DMS79 (cell line): ENCODE data around the gene POLR3A.

Source experiments
- DNase-seq: peaks from one replicate; lab custom pipeline; 2025; lab: John Stamatoyannopoulos, UW

POLR3A gene

GRCh38 chr10:77943121-77943901 lies 86.0 kb downstream of the POLR3A start:
- peak; percentile 15 for DNase-seq

GRCh38 chr10:77941790-77942189 lies 87.5 kb downstream of the POLR3A start:
- no peak for DNase-seq

GRCh38 chr10:77940627-77941026 lies 88.7 kb downstream of the POLR3A start:
- no peak for DNase-seq

GRCh38 chr10:77940225-77940624 lies 89.1 kb downstream of the POLR3A start:
- DNase-seq: no peak

- no peak for DNase-seq
Observed at GRCh38 chr10:77939561-77940001, 89.7 kb downstream of the POLR3A start.

- DNase-seq: no peak
Observed at GRCh38 chr10:77936697-77937567, 92.4 kb downstream of the POLR3A start.

GRCh38 chr10:77932016-77932715 lies 97.1 kb downstream of the POLR3A start:
- no peak for DNase-seq

- DNase-seq: no peak
Observed at GRCh38 chr10:77927402-77928246, 101.7 kb downstream of the POLR3A start.

GRCh38 chr10:77926566-77927401 lies 102.5 kb downstream of the POLR3A start, which contains the start of gene DLG5:
Gene DLG5 (minus strand): TSS chr10:77926755. CDS start chr10:77926520, 235 bp downstream.
- no peak for DNase-seq

- no peak for DNase-seq
Observed at GRCh38 chr10:77925795-77926565, 103.3 kb downstream of the POLR3A start.

GRCh38 chr10:77925410-77925794 lies 103.9 kb downstream of the POLR3A start:
- DNase-seq: no peak

- no peak for DNase-seq
Observed at GRCh38 chr10:77922566-77923179, 106.6 kb downstream of the POLR3A start.

- DNase-seq: no peak
Observed at GRCh38 chr10:77922055-77922454, 107.3 kb downstream of the POLR3A start.

GRCh38 chr10:77921395-77921794 lies 107.9 kb downstream of the POLR3A start:
- DNase-seq: no peak

GRCh38 chr10:77920495-77920894 lies 108.8 kb downstream of the POLR3A start:
- no peak for DNase-seq

- no peak for DNase-seq
Observed at GRCh38 chr10:77919713-77920108, 109.6 kb downstream of the POLR3A start.
